ENCODE results near the gene ANKRD10. TPM values are rescaled to one million over a fixed set of nuclear protein-coding genes. Genes with fewer than 3 reads are reported as not detected.

The ANKRD10 gene
- total RNA-seq, 1 experiment from 2014 or later = 159 TPM

- Histone ChIP-seq H3K18ac (ENCODE audit: insufficient read length, low read depth, low read length) (no peak overlapping the region), H2BK120ac (ENCODE audit: low read depth, low read length, poor library complexity, severe bottlenecking) (no peak overlapping the region), H2BK12ac (ENCODE audit: insufficient read length, low read depth, low read length) (no peak overlapping the region), H3K23ac (ENCODE audit: insufficient read length, low read depth, low read length) (no peak overlapping the region), H2AK5ac (ENCODE audit: insufficient read length, low read length) (no peak overlapping the region), H3K79me1 (ENCODE audit: insufficient read depth, low read depth, low read length, poor library complexity, severe bottlenecking) (no peaks in the 10 kb centered on the region), H4K5ac (ENCODE audit: insufficient read length, low read depth, low read length) (no peak overlapping the region), H3K9ac (ENCODE audit: extremely low read depth, insufficient read length, low read length) (no peak overlapping the region), H3K4me2 (ENCODE audit: insufficient read depth, insufficient read length, low read length) (peak overlapping the region; percentile 47), H3T11ph (ENCODE audit: low read length) (no peak overlapping the region), H2AFZ (ENCODE audit: low read length) (no peak overlapping the region), H2BK20ac (ENCODE audit: low read depth, low read length, poor library complexity, severe bottlenecking) (no peak overlapping the region), H4K91ac (ENCODE audit: insufficient read length, low read depth, low read length) (no peak overlapping the region), H3K23me2 (ENCODE audit: insufficient read length, low read depth, low read length, poor library complexity, severe bottlenecking) (no peaks in the 10 kb centered on the region), H4K8ac (replicated peaks; ENCODE audit: insufficient read length, low read depth, low read length) (peak overlapping the region; percentile 14), H4K20me1 (ENCODE audit: control insufficient read depth, insufficient read depth, insufficient read length) (no peaks in the 10 kb centered on the region), H3K56ac (ENCODE audit: insufficient read length, low read depth, low read length) (no peak overlapping the region), H3K79me2 (ENCODE audit: insufficient read depth, low read length) (no peaks in the 10 kb centered on the region), H3K4me1 (ENCODE audit: insufficient read depth, low read length) (peaks cover 3% of the 10 kb centered on the region; the same call in 1 of the 2 replicates), H2BK15ac (ENCODE audit: low read depth, low read length) (no peak overlapping the region), H2BK5ac (ENCODE audit: insufficient read length, low read length) (no peak overlapping the region), H3K9me3 (ENCODE audit: control insufficient read depth, low read depth, low read length) (no peaks in the 10 kb centered on the region), H3K27ac (ENCODE audit: insufficient read length, low read depth, low read length) (no peak overlapping the region), H3K27me3 (ENCODE audit: insufficient read depth, low read length) (no peaks in the 10 kb centered on the region), H3K14ac (ENCODE audit: insufficient read depth, low read length) (no peak overlapping the region), H3K4ac (ENCODE audit: low read depth, low read length) (no peak overlapping the region)
- Mint-ChIP-seq H3K4me1 (peaks cover 19 to 25% of the 10 kb centered on the region in 2 experiments), H3K9me3 (0 out of 5 replicates have a peak, but pooled peaks cover 0 to 2% of the 10 kb centered on the region in 2 experiments), H3K27me3 (ENCODE audit: low read depth) (peaks cover 11% of the 10 kb centered on the region), H3K4me3 (no peak overlapping the region), H3K27ac (no peak overlapping the region), H3K36me3 (ENCODE audit: insufficient read depth in 1 of 3, low read depth in 3 of 3) (no peaks in the 10 kb centered on the region; a peak in 1 of 7 replicates)
- no peak for TF ChIP-seq CTCF (conservative IDR thresholded peaks at IDR 0.05)
- WGBS (ENCODE audit: extremely low coverage, insufficient read length, low lambda C conversion rate) = over 99% methylated on average over 9 of the region's 19 CpGs
- DNase-seq = no peak
These were observed 41.0 kb downstream of the ANKRD10 start for GRCh38 chr13:110873639-110874507.
